DMS53 treated with DMSO at 0.1 percent for 48 hours (cell line): ENCODE measurements around the gene BMPR1A.
"Not testable (repeated sequence)": the region's sequence is repeated elsewhere in the genome, so short reads cannot be mapped to it uniquely, and the experiment has no call there.

Source experiments
- DNase-seq: peaks from one replicate; lab custom pipeline; 2025; ENCODE audit not compliant: unreplicated experiment; lab: John Stamatoyannopoulos, UW

BMPR1A gene

GRCh38 chr10:86936661-86937501, 180.5 kb downstream of the BMPR1A start:
- peak; percentile 21 for DNase-seq

- no peak for DNase-seq
Measured at GRCh38 chr10:86937502-86938154, 181.2 kb downstream of the BMPR1A start.

- DNase-seq: no peak
Measured at GRCh38 chr10:86938260-86938659, 181.8 kb downstream of the BMPR1A start.

GRCh38 chr10:86940076-86940475, 183.7 kb downstream of the BMPR1A start:
- not testable (repeated sequence) for DNase-seq

GRCh38 chr10:86940677-86941076, 184.3 kb downstream of the BMPR1A start:
- DNase-seq: no peak

GRCh38 chr10:86941426-86941825, 185.0 kb downstream of the BMPR1A start:
- no peak for DNase-seq

GRCh38 chr10:86941991-86942421, 185.6 kb downstream of the BMPR1A start:
- no peak for DNase-seq

GRCh38 chr10:86942441-86943315, 186.3 kb downstream of the BMPR1A start:
- DNase-seq: no peak

- DNase-seq: no peak
Measured at GRCh38 chr10:86943316-86944030, 187.1 kb downstream of the BMPR1A start.

- DNase-seq: no peak
Measured at GRCh38 chr10:86944031-86944419, 187.6 kb downstream of the BMPR1A start.

- no peak for DNase-seq
Measured at GRCh38 chr10:86944471-86944870, 188.1 kb downstream of the BMPR1A start.

- DNase-seq: no peak
Measured at GRCh38 chr10:86944907-86945306, 188.5 kb downstream of the BMPR1A start.

- no peak for DNase-seq
Measured at GRCh38 chr10:86945361-86946212, 189.2 kb downstream of the BMPR1A start.

- DNase-seq: peak; percentile 39
Measured at GRCh38 chr10:86946213-86947155, 190.1 kb downstream of the BMPR1A start.

- not testable (repeated sequence) for DNase-seq
Measured at GRCh38 chr10:86947806-86948205, 191.4 kb downstream of the BMPR1A start.

- no peak for DNase-seq
Measured at GRCh38 chr10:86950349-86950748, 193.9 kb downstream of the BMPR1A start.

- no peak for DNase-seq
Measured at GRCh38 chr10:86951184-86951761, 194.9 kb downstream of the BMPR1A start.

GRCh38 chr10:86952106-86952505, 195.7 kb downstream of the BMPR1A start:
- DNase-seq: no peak
